Putamen (tissue), 1 donor: ENCODE results near the gene SLC7A10.
"Not testable (repeated sequence)": the region's sequence is repeated elsewhere in the genome, so short reads cannot be mapped to it uniquely, and the experiment has no call there.

Source experiments
- DNase-seq: peaks from one replicate; pipeline ENCODE4 v3.0.0-alpha.2; 2016; ENCODE audit warnings: low spot score

Gene SLC7A10

DNA sequence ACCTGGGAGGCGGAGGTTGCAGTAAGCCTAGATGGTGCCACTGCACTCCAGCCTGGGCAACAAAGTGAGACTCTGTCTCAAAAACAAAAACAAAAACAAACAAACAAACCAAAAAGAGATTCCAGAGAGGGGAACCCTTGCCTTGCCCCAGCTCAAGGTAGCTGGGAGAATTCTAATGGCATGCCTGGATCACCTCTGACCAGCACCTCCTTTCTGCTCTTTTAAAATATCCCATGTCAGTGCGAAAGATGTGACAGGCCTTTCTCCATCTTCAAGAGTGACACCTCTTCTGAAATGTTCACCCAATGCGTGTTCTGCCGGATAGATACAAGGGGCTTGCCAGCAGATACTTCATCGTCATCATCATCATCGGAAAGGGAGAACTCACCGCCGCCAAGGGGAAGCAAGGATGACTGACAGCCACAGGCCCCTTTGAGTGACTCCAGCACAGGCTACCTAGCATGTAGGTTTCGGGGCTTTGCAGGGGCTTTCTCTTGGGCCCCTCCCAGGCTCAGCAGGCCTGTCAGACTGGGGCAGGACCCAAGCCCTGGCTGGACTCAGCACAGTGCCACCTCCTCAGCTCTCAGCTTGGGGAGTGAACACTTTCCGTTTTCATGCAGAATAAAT, 50.4 kb downstream of the SLC7A10 start:
- DNase-seq: no peak

DNA sequence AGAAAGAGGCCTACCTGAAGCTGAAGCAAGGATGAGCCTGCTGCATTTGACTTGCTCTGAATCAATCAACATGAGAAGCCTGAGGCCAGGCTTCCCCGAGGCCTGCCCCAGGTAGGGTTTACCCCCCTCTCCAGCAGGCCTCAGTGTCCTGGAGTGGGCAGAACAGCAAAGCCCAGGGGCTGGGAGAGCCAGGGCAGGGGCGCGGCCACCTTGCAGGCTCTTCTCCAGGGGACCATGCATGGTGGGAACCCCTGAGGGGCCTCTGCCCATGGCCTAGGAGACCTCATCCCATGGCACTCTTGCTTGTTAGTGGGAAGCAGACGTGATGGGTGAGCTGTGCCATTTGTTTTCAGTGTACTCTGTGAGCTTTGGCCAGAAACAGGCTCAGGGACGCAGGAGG, 51.5 kb downstream of the SLC7A10 start:
- no peak for DNase-seq

DNA sequence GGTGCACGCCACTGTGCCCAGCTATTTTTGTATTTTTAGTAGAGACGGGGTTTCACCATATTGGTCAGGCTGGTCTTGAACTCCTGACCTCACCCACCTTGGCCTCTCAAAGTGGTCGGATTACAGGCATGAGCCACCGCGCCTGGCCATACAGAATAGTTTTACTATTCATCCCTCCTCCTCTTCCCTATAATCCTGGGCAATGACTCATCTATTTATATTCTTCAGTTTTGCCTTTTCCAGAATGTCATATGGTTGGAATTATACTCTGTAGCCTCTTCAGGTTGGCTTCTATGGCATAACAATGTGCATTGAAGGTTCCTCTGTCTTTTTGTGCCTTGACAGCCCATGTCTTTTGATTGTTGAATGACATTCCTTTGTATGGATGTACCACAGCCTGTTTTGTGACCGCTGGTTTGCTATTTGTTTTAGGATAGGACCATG, 53.7 kb downstream of the SLC7A10 start:
- DNase-seq: no peak

- DNase-seq: no peak
Observed at GRCh38 chr19:33171222-33171795, 54.3 kb downstream of the SLC7A10 start.

- no peak for DNase-seq
Observed at GRCh38 chr19:33168528-33168927, 57.1 kb downstream of the SLC7A10 start.

DNA sequence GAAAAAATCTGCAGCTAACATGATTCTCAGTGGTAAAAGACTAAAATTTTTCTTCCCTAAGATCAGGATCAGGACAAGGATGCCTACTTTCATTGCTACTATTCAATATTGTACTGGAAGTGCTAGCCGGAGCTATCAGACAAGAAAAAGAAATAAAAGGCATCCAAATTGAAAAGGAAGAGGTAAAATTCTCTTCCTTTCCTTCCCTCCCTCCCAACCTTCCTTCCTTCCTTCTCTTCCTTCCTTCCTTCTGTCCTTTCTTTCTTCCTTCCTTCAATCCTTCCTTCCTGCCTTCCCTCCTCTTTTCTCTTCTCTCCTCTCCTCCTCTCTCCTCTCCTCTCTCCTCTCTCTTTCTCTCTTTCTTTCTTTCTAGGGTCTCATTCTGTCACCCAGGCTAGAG, 58.2 kb downstream of the SLC7A10 start:
- DNase-seq: no peak

GRCh38 chr19:33166037-33166436, 59.6 kb downstream of the SLC7A10 start:
- DNase-seq: not testable (repeated sequence)

DNA sequence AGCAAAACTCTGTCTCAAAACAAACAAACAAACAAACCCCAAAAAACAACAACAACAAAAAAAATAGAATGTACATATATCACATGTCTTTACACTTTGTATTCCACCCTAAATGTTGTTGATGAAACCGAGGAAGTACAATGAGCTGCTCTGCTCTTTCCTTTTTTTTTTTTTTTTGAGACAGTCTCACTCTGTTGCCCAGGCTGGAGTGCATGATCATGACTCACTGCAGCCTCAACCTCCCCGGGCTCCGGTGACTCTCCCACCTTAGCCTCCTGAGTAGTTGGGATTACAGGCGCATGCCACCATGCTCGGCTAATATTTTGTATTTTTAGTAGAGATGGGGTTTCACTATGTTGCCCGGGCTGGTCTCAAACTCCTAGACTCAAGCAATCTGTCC, 62.2 kb downstream of the SLC7A10 start:
- DNase-seq: no peak

GRCh38 chr19:33161201-33161600, 64.4 kb downstream of the SLC7A10 start:
- DNase-seq: no peak

DNA sequence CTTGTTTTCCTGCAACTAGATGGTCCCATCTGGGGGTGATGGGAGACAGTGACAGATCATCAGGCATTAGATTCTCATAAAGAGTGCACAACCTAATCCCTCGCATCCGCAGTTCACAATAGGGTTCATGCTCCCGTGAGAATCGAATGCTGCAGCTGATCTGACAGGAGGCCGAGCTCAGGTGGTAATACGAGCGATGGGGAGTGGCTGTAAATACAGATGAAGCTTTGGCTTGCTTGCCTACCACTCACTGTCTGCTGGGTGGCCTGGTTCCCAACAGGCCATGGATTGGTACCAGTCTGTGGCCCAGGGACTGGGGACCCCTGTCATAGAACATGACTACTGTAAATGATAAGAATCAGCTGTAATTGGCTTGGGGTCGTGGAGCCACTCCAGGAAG, 65.8 kb downstream of the SLC7A10 start:
- DNase-seq: no peak

- DNase-seq: no peak
Observed at GRCh38 chr19:33159149-33159548, 66.5 kb downstream of the SLC7A10 start.
